H1 (cell line): ENCODE measurements around the gene ZC3H12C. TPM values are rescaled to one million over a fixed set of nuclear protein-coding genes. Genes with fewer than 3 reads are reported as not detected.

Experiments used
- ASH2L ChIP-seq: fragments of 200-600, 300-600 bp; sonication (generic); IDR thresholded peaks from one replicate; pipeline ENCODE4 v1.7.1; 2017; ENCODE audit warnings: low read length
- CTBP2 ChIP-seq: IDR thresholded peaks from 2 replicates; pipeline ENCODE4 v1.7.0; 2011; ENCODE audit warnings: borderline replicate concordance, mild to moderate bottlenecking, moderate library complexity, mixed read lengths, low read length; ENCODE audit not compliant: insufficient read depth, insufficient read length
- EZH2 ChIP-seq: fragments of 200-600 bp; sonication (generic); IDR thresholded peaks from 2 replicates; pipeline ENCODE4 v1.7.1; 2012; ENCODE audit warnings: low read depth, mild to moderate bottlenecking, moderate library complexity, low read length, inconsistent platforms; ENCODE audit not compliant: severe bottlenecking
- GABPA ChIP-seq: IDR thresholded peaks from 2 replicates; pipeline ENCODE4 v1.6.1; 2011; ENCODE audit warnings: mild to moderate bottlenecking, low read length, moderate library complexity, borderline replicate concordance; ENCODE audit not compliant: insufficient read depth
- JUND ChIP-seq: IDR thresholded peaks from 2 replicates; pipeline ENCODE4 v1.6.1; 2011; ENCODE audit warnings: mild to moderate bottlenecking, improper control_type of control experiment, low read length
- PHF8 ChIP-seq: fragments of 200-600 bp; sonication (generic); conservative IDR thresholded peaks from 2 replicates; pipeline ENCODE4 v1.7.1; 2012; ENCODE audit warnings: low read depth, mild to moderate bottlenecking, inconsistent platforms, low read length, moderate library complexity
- RXRA ChIP-seq: IDR thresholded peaks from 2 replicates; pipeline ENCODE4 v1.6.1; 2011; ENCODE audit warnings: low read depth, mild to moderate bottlenecking, low read length, moderate library complexity; ENCODE audit not compliant: insufficient read depth
- SP4 ChIP-seq: IDR thresholded peaks from 2 replicates; pipeline ENCODE4 v1.6.1; 2012; ENCODE audit warnings: low read length, inconsistent platforms
- TCF12 ChIP-seq: IDR thresholded peaks from 2 replicates; pipeline ENCODE4 v1.6.1; 2011; ENCODE audit warnings: low read depth, mild to moderate bottlenecking, low read length
- ZNF274 ChIP-seq: IDR thresholded peaks from 2 replicates; pipeline ENCODE4 v1.7.0; 2012; ENCODE audit warnings: low read length, borderline replicate concordance; ENCODE audit errors: extremely low read depth
- polyA plus RNA-seq, 7 experiments: library from polyadenylated mRNA; depleted of rRNA in 3 of 7; stranded (reverse) in 5 of 7; unstranded in 2 of 7; fragments of >200 nt in 5 of 7; fragments of 200-250 nt in 2 of 7; gene quantifications; 1 replicate in 5 of 7; 2 replicates in 1 of 7; 4 replicates in 1 of 7; pipeline versions ENCODE4 v1.2.1 to v1.2.3, GENCODE V29; 2011 to 2013; ENCODE audit warnings: missing spikeins in 2 of 7, mixed read lengths in 2 of 7
- total RNA-seq: library from RNA; stranded (reverse); fragmentation: NEBNext Ultra II Directional; extraction: Animal tissue kit (Norgen Biotek cat#: 25700); gene quantifications from 2 replicates; pipeline ENCODE4 v1.2.1, GENCODE V29; 2021
- TF ChIP-seq, protein P1 (sequence below): fragments of 300-600 bp; sonication (generic); IDR thresholded peaks from 2 replicates; pipeline ENCODE4 v1.7.1; 2012; ENCODE audit warnings: low read length, moderate library complexity, mild to moderate bottlenecking, inconsistent platforms; ENCODE audit not compliant: insufficient replicate concordance

ZC3H12C gene
- total and polyA plus RNA-seq, 2 of the 8 experiments (the other 6 are each of a cell fraction or from before 2014, with no cell fraction given), result 2.0 to 2.7 TPM

DNA sequence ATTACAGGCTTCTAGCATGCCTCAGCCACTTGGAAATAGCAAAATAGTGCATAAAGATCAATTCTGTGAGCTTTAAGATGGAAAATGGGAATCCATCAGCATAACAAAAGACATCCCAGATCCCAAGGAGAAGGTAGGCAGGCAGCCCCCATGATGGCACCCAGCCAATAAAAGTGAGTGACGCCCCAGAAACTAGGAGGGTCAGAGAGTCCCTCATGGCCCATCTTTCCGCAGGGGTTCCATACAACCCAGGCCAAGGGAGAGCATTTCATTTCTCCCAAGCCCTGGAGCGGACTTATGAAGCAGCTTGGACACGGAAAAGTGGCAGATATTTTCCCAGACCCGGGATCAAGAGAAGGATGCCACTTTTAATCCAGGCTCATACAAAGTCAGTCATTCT lies 93.3 kb downstream of the ZC3H12C start (continued):
- TF ChIP-seq, protein P1, sequence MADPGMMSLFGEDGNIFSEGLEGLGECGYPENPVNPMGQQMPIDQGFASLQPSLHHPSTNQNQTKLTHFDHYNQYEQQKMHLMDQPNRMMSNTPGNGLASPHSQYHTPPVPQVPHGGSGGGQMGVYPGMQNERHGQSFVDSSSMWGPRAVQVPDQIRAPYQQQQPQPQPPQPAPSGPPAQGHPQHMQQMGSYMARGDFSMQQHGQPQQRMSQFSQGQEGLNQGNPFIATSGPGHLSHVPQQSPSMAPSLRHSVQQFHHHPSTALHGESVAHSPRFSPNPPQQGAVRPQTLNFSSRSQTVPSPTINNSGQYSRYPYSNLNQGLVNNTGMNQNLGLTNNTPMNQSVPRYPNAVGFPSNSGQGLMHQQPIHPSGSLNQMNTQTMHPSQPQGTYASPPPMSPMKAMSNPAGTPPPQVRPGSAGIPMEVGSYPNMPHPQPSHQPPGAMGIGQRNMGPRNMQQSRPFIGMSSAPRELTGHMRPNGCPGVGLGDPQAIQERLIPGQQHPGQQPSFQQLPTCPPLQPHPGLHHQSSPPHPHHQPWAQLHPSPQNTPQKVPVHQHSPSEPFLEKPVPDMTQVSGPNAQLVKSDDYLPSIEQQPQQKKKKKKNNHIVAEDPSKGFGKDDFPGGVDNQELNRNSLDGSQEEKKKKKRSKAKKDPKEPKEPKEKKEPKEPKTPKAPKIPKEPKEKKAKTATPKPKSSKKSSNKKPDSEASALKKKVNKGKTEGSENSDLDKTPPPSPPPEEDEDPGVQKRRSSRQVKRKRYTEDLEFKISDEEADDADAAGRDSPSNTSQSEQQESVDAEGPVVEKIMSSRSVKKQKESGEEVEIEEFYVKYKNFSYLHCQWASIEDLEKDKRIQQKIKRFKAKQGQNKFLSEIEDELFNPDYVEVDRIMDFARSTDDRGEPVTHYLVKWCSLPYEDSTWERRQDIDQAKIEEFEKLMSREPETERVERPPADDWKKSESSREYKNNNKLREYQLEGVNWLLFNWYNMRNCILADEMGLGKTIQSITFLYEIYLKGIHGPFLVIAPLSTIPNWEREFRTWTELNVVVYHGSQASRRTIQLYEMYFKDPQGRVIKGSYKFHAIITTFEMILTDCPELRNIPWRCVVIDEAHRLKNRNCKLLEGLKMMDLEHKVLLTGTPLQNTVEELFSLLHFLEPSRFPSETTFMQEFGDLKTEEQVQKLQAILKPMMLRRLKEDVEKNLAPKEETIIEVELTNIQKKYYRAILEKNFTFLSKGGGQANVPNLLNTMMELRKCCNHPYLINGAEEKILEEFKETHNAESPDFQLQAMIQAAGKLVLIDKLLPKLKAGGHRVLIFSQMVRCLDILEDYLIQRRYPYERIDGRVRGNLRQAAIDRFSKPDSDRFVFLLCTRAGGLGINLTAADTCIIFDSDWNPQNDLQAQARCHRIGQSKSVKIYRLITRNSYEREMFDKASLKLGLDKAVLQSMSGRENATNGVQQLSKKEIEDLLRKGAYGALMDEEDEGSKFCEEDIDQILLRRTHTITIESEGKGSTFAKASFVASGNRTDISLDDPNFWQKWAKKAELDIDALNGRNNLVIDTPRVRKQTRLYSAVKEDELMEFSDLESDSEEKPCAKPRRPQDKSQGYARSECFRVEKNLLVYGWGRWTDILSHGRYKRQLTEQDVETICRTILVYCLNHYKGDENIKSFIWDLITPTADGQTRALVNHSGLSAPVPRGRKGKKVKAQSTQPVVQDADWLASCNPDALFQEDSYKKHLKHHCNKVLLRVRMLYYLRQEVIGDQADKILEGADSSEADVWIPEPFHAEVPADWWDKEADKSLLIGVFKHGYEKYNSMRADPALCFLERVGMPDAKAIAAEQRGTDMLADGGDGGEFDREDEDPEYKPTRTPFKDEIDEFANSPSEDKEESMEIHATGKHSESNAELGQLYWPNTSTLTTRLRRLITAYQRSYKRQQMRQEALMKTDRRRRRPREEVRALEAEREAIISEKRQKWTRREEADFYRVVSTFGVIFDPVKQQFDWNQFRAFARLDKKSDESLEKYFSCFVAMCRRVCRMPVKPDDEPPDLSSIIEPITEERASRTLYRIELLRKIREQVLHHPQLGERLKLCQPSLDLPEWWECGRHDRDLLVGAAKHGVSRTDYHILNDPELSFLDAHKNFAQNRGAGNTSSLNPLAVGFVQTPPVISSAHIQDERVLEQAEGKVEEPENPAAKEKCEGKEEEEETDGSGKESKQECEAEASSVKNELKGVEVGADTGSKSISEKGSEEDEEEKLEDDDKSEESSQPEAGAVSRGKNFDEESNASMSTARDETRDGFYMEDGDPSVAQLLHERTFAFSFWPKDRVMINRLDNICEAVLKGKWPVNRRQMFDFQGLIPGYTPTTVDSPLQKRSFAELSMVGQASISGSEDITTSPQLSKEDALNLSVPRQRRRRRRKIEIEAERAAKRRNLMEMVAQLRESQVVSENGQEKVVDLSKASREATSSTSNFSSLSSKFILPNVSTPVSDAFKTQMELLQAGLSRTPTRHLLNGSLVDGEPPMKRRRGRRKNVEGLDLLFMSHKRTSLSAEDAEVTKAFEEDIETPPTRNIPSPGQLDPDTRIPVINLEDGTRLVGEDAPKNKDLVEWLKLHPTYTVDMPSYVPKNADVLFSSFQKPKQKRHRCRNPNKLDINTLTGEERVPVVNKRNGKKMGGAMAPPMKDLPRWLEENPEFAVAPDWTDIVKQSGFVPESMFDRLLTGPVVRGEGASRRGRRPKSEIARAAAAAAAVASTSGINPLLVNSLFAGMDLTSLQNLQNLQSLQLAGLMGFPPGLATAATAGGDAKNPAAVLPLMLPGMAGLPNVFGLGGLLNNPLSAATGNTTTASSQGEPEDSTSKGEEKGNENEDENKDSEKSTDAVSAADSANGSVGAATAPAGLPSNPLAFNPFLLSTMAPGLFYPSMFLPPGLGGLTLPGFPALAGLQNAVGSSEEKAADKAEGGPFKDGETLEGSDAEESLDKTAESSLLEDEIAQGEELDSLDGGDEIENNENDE, result no peak
- TF ChIP-seq EZH2, result no peak
- no peak for TF ChIP-seq PHF8
- TF ChIP-seq GABPA, result no peak
- no peak for TF ChIP-seq RXRA
- no peak for TF ChIP-seq TCF12
- no peak for TF ChIP-seq JUND
- TF ChIP-seq ZNF274, result no peak
- TF ChIP-seq ASH2L, result no peak
- TF ChIP-seq CTBP2, result no peak
- TF ChIP-seq SP4, result no peak
